ENCODE results near the gene SRL.
A peak's percentile ranks its signal among the peaks of the same experiment; 100 is the strongest.

The SRL gene

DNA sequence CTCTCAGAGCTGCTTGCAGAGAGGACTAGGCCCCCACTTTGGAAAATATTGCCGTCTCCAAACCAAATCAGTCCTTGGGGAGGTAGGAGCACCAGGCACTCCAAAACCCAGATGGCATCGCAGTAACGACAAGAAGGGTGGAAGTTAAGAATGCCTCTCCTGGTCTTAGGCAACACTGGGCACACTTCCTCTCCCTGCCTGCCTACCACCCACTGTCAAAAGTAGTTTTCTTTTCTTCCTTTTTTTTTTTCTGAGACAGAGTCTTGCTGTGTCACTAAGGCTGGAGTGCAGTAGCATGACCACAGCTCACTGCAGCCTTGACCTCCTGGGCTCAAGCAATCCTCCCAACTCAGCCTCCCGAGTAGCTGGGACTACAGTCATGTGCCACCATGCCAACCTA lies 47.2 kb downstream of the SRL start:
- no peak for DNase-seq

DNA sequence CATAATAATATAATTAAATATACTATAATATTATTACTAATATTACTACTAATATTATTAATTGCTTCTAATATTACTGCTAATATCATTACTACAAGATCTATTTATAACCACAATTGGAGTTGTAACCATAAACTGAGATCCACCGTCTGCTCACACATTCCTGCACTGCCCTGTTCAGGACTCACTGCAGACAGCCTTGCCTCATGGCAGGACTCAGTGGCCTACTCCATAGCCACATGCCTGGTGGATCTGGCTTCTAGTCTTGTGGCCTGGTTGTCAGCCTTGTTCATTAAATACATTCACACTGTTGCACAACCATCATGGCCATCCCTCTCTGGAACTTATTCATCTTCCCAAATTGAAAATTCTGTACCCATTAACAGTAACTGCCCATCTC lies 48.0 kb downstream of the SRL start:
- DNase-seq, result no peak

- DNase-seq, result no peak
These were observed 49.7 kb downstream of the SRL start for GRCh38 chr16:4192206-4192605.

DNA sequence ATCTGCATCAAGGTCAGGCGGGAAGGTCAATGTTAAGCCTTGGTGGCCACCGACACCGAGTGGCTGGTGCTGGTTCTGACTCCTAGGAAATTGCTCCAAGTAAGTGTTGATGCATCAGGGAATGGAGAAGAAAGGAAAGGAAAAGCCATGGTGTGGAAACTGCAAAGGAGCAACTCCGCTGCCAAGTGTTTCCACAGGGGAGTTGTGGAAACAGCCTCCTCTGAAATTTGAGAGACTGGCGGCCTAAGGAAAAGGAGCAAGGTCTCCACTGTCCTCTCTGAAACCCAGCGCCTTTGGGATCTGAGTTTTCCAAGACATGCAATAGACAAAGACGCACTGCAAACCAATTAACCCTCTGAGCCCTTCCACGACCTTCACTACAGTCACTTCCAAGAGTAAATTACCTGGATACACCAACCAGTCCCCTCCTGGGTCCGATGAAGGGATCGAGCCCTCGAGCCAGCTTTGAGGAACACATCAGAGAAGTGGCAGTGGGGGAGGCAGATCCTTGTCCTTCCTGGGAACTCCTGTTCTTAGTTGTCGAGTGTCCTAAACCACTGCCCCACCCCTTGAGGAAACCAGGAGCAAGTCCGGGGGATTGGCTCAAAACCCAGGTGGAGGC lies 51.1 kb downstream of the SRL start:
- no peak for DNase-seq

GRCh38 chr16:4190086-4190485 lies 51.8 kb downstream of the SRL start:
- no peak for DNase-seq

DNA sequence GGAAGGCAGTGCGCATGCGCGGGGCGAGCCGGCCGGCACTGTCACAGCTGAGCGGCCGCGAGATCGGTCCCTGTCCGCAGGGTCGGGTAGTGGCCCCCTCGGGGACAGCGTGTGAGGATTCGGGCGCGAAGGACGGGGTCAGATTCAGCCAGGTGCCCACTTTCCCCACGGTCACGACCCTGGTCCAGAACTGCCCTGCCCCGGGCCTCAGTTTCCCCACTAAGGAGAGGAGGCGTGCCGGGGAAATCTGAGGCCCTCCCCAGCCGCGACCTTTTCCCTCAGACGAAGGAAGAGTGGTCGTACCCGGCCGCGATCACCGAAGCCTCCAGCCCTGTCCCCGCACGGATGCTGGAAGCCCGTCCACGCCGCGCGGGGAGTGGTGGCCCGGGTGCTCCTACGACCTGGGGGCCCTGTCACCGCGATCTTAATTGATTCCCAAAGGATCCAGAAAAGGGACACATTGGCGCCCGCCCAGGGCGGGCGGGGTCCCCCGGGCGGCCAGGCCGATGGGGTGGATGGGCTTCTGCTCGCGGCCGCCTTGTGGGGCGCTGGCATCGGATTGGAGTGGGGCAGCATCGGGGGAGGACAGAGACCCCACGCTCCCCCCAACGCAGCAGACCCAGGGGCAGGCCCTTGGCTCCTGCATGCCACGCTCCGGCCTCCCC lies 57.7 kb downstream of the SRL start:
- DNase-seq, result no peak

GRCh38 chr16:4183237-4184037 lies 58.4 kb downstream of the SRL start:
- DNase-seq, result peak; percentile 76

DNA sequence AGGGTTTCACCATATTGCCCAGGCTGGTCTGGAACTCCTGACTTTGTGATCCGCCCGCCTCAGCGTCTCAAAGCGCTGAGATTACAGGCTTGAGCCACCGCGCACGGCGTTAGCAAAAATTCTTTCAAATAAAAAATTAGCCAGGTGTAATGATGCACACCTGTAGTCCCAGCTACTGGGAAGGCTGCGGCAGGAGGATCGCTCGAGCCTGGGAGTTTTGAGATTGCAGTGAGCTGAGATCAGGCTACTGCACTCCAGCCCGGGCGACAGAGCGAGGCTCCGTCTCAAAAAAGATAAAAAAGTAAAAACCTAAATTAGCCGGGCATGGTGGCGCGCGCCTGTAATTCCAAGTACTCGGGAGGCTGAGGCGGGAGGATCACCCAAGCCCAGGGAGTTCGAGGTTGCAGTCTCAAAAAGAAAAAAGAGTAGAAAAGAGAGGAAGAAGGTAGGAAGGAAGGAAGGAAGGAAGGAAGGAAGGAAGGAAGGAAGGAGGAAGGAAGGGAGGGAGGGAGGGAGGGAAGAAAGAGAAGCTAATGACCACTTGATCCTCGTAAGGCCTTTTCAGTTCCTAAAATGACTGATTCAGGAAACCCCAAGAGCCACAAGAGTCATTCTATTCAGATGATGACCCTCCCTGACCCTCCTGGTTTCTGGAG lies 59.2 kb downstream of the SRL start:
- no peak for DNase-seq

DNA sequence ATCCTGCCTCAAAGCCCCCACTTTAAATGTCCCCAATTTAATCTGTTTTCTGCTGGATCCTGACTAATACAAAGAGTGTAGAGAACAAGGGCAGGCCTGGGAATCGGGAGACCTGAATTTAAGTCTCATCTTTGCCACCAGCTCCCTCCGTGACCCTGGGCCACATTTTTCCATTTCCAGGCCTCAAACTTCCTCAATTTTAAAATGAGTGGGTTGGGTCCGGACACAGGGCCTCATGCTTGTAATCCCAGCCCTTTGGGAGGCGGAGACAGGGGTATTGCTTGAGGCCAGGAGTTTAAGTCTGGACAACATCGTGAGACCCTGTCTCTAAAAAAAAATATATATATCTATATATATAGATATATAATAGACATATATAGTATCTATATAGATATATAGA lies 61.4 kb downstream of the SRL start:
- DNase-seq, result no peak

DNA sequence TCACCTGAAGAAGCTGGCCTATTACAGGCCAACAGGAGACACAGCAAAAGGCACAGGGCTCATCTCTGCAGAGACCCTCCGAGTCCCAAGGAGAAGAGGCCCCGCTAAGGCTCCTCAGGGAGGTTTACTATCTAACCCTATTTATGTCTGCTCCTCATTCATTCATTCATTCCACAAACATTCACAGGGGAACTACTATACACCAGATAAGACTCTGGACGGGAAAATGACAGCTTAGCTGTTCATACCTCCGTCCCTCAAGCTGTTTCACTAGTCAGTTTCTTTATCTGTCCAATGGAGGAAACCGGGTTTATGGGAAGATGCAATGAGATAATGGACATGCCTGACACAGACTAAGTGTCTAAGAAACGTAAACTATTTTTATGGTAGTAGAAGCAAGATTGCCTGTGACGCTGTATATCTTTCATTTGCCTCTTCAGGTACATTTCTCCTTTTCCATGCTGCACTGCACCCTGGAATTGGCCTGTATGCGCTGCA lies 62.1 kb downstream of the SRL start:
- DNase-seq, result no peak

- no peak for DNase-seq
These were observed 62.9 kb downstream of the SRL start for GRCh38 chr16:4179020-4179419.

DNA sequence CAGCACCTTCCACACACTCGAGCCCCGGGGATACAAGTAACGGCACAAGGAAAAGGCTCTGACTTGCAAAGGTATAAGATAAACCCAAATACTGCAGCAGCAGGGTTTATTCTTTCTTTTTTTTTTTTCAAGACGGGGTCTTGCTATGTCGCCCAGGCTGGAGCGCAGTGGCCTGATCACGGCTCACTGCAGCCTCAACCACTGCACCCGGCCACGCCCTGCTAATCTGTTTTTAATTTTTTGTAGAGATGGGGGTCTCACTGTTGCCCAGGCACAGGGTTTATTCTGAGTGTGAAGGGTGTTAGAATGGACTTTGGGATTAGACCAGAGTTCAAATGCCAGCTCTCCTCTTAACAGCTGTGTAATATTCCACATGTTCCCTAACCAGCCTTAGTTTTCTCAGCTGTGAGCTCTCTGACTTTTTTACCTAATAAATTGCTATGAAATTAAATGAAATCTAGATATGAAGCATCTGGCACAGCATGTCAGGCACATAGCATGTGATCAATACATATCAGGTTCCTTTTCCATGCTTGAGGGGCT lies 63.3 kb downstream of the SRL start:
- DNase-seq, result no peak

DNA sequence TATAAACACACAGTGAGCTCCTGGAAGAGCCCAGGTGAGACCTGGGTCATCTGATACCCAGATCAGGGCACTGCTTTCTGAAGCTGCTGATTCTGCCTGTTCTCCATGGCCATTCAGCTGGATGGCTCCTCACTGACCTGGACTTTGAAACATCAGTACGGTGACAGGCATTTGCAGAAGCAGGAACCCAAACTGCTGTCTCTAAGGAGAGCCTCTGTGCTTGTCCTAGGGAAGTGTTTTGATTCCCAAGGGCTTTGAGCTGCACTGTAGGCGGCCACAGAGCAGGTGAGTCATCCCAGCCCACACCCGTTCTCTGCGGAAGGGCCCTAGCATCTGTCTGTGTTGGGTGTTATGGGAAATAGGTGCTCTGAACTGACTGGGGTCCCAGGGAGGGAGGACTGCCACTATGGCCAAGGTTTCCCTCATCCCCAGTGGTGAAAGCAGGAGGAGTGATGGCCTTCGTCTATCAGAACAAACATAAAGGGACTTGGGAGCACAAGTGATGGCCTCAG lies 64.9 kb downstream of the SRL start:
- DNase-seq, result no peak

DNA sequence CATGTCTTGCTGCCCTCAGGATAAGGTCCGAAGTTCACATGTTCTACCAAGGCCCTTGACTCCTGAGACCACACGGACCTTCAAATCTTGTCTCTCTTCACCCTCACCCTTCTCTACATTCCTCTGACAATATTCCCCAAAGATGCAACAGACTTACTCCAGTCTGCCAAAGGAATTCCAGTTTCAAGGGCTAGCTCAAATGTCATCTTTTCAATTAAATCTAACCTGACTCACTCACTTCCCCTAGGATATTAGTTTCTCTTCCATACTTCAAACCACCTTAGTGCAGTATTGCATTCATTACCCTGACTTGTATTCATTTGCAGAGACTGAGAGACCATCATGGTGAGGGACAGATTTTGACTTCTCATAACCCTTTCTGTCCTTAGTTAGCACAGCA lies 66.0 kb downstream of the SRL start:
- no peak for DNase-seq

- DNase-seq, result no peak
These were observed 69.8 kb downstream of the SRL start for GRCh38 chr16:4172070-4172469.

DNA sequence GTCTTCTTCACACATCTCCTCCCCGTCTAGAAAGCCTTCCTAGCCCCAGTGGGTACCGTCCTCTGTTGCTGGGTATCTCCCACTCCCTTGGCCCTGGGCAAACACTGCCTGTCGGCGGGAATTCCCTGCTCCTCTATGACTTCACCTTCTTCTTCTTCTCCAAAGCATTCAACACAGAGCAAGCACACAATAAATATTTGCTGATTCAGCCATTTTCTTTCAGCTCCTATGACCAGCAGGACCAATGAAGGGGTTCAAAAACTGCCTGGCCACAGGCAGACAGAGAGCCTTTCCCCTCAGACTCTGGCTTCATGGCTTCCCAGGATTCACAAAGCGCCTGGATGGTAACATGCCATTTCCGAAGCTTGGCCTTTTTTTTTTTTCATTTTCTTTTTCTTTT lies 72.5 kb downstream of the SRL start:
- DNase-seq, result no peak

- DNase-seq, result no peak
These were observed 75.1 kb downstream of the SRL start for GRCh38 chr16:4166821-4167220.

GRCh38 chr16:4160658-4161430 lies 81.0 kb downstream of the SRL start:
- no peak for DNase-seq

DNA sequence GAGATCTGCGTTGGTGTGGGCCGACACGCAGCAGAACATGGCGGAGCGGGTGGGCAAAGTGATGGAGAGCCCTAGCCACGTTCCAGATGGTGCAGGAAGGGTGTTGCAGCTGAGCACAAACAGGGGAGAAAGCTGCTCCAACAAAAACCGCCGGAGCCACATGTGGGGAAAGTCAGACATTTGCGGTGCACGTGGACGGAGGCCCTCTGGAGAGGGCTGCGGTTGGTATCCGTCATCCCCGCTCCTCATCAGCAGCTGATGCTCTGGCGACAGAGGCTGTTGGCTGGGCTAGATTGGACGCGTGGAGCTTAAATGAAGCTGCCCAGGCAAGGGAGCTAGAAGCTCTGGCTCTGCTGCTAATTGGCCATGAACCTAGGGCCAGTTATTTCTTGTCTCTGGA lies 82.2 kb downstream of the SRL start:
- no peak for DNase-seq

DNA sequence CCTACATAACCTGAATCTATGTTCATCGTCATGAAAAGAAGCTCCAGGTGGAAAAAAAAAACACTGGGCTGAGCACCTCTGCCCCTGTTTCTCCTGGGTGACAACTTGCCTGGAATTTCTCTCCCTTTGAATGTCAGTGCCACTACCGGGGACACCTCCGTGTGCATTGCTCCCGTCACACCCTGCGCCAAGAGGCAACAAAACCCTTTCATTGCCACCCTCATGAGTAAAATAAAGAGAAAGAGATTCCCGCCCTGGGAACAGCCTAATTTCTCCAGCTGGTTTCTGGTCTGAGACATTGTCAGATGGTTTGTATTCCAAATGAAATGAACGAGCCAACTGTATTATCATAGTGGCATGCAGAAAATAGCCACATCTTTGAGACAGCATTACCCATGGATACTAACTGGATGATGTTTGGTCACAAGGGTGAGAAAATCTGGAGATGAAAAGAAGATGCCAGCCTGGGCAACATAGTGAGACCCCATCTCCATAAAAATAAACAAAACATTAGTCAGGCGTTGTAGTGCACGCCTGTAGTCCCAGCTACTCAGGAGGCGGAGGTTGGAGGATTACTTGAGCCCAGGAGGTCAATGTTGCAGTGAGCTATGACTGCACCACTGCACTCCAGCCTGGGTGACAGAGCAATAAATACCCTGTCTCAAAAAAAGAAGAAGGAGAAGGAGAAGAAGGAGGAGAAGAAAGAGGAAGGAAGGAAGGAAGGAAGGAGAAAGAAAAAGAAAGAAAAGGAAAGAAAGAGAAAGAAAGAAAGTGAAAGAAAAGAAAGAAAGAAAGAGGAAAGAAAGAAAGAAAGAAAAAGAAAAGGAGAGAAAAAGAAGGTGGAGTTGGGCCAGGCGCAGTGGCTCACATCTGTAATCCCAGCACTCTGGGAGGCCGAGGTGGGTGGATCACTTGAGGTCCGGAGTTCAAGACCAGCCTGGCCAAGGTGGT lies 83.5 kb downstream of the SRL start:
- DNase-seq, result no peak

DNA sequence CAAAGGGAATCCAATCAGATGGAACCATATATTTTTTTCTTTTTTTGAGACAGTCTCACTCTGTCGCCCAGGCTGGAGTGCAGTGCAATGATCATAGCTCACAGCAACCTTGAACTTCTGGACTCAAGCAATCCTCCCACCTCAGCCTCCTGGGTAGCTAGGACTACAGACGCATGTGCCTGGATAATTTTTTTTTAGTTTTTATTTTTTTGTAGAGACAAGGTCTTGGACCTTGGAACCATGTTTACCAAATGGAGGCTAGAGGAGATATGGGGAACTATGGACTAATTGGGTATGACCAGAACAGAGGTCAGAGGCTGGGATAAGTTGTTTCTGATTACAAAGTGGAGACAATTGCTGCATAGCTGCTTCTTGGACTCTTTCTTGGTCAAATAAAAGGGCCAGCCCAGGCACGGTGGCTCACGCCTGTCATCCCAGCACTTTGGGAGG lies 84.5 kb downstream of the SRL start:
- no peak for DNase-seq
